HG02588 (cell line): ENCODE data around the gene PNPLA3.

ENCODE experiments used
- ATAC-seq: cut with Tn5 transposase; IDR thresholded peaks from one replicate; pipeline ENCODE4 v1.9.1; 2021; ENCODE audit warnings: mild to moderate bottlenecking, moderate library complexity; ENCODE audit not compliant: unreplicated experiment

The PNPLA3 gene

GRCh38 chr22:43991316-43992020 lies 67.9 kb downstream of the PNPLA3 start:
- no peak for ATAC-seq

- ATAC-seq = no peak
Observed at GRCh38 chr22:43992331-43992821, 68.8 kb downstream of the PNPLA3 start.

DNA sequence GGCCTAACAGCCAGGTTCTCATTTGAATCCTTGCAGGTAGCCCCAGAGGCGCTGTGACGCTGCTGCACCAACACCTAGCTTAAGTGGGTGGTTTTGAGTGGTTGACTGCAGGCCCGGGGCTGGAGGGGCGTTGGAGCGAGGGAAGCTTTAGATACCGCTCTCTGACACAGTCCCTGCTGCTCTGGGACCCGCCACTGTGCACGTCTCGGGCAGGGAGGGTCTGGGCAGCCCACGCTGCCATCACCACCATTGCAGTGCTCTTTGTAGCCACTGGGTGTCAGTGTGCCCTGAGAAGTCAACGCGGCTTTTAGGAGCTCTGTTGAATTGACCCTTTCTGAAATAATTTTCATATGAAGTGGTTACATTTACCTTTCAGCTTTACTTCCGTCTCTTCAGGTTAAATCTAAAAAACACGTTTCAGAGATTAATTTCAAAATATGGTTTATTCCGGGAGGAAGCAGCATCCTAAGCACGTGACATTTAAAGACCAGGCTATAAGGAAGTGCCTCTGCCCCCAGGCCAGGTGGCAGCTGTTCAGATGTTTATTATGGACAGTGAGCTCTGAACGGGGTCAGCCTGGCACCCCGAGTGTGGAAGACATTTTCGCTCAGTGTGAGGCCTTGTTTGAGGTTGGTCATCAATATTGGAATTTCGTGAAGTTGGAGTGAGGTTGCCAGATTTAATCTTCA lies 69.6 kb downstream of the PNPLA3 start:
- no peak for ATAC-seq

DNA sequence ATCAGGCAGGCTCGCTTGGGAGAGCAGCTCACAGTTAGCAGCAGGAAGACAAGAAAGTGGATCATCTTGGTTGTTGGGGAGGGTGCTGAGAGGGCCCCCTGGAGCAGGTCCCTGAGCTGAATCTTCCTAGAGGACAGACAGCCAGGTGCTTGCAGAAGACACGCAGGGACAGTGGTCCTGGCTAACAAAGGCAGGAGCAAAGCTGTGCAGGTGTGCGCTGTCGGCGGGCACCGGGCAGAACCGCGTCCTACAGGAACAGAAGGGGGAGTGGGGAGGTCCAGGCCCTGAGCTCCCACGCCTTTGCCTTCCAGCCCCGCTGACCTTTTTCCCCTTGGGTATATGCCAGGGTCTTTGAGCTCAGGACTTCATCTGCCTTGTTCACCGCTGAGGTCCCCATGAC lies 70.4 kb downstream of the PNPLA3 start:
- no peak for ATAC-seq

- ATAC-seq = no peak
Observed at GRCh38 chr22:43994416-43994815, 70.8 kb downstream of the PNPLA3 start.

- no peak for ATAC-seq
Observed at GRCh38 chr22:43995057-43995685, 71.6 kb downstream of the PNPLA3 start.

DNA sequence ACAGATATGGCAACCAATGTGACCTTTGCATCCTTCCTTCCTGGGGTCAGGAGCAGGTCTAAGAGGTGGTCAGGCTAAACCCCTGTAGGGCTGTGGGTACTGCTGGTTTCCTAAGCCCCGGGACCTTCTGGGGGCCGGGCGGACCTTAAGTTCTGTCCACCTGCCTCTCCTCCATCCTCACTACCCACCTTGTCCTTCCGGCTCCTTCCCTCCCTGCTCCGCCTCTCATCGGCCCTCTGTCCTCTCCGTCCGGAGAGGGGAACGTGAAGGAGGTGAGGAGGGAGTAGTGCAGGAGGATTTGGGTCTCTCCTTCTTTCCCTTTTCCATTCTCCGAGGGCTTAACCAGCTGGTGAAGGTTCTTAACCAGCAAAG lies 72.2 kb downstream of the PNPLA3 start:
- no peak for ATAC-seq

DNA sequence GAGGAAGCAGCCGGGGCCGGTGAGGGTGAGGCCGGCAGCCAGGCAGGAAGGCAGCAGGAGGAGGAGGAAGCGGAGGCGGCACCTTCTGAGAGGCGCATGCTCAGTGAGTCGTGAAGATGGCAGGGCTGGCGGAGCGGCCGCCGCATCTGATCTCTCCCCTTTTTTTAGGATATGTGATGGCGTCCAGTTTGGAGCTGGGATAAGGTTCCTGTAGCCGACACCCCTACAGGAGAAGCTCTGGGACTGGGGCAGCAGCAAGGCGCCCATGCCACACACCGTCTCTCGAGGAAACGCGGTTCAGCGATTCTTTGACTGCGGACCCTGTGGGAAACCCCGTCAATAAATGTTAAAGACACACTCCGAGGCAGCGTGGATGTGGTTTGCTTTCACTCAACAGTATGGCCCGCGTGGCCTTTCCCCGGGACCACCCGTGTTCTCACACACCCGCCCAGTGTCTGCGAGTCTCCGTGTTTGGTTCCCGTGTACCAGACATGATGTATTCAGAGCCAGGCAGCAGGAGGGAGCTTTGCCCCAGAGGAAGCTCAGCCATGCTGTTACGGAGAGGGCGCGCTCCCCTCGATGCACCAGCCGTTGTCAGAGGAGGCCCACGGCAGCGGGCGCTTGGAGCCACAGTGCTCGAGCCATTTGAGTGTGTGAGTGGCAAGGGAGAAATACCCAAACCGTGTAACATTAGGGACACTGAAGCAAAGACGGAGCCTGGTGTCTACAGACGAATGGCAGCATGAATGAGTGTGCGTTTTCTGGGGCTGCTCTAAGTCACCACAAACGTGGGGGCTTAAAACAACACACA lies 72.8 kb downstream of the PNPLA3 start:
- peak; percentile 65 for ATAC-seq

GRCh38 chr22:43996981-43997265 lies 73.3 kb downstream of the PNPLA3 start:
- no peak for ATAC-seq
